Measurements from ENCODE around the gene NARS2. TPM values are rescaled to one million over a fixed set of nuclear protein-coding genes. Genes with fewer than 3 reads are reported as not detected.
A peak's percentile ranks its signal among the peaks of the same experiment; 100 is the strongest.

The NARS2 gene
- total RNA-seq, 2 donors from 2014 or later = 7.7 to 14.8 TPM

GRCh38 chr11:78432058-78432515 is 142.6 kb downstream of the NARS2 start:
- DNase-seq (ENCODE audit: low spot score) = no peak
- H3K9me3 ChIP-seq = no peaks in the 10 kb centered on the region

DNA sequence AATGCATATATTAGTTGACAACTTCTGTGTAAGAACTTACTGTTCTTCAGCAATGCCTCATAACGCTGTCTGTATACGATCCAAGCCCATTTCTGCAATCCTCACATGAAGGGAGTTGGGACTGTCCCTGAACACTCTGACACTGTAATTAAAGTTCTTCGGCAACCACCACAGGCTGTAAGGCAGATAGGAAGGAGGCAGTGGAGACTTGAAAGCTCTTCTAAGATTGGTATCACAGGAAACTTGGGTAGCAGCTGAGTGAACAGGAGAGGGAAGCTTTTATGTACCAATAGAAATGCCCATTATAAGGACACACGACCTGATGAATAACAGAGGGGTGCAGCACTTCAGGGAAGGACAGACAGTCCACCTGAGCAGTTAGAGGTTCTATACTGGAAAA is 145.0 kb downstream of the NARS2 start:
- no peaks in the 10 kb centered on the region for H3K27me3 ChIP-seq
- no peak overlapping the region for H3K27ac ChIP-seq
- no peak overlapping the region for H3K4me3 ChIP-seq
- no peaks in the 10 kb centered on the region for H3K36me3 ChIP-seq
- no peaks in the 10 kb centered on the region for H3K9me3 ChIP-seq
- no peaks in the 10 kb centered on the region for H3K4me1 ChIP-seq
- no peak for DNase-seq (ENCODE audit: low spot score)
- no peak for TF ChIP-seq CTCF (IDR thresholded peaks at IDR 0.05)

More at GRCh38 chr11:78432058-78432515, 142.6 kb downstream of the NARS2 start:
- Histone ChIP-seq H3K27ac (no peak overlapping the region), H3K27me3 (no peaks in the 10 kb centered on the region), H3K36me3 (no peaks in the 10 kb centered on the region), H3K4me3 (no peak overlapping the region), H3K4me1 (no peaks in the 10 kb centered on the region)
- peak; percentile 12 to 65 for TF ChIP-seq CTCF (IDR thresholded peaks at IDR 0.05)

DNA sequence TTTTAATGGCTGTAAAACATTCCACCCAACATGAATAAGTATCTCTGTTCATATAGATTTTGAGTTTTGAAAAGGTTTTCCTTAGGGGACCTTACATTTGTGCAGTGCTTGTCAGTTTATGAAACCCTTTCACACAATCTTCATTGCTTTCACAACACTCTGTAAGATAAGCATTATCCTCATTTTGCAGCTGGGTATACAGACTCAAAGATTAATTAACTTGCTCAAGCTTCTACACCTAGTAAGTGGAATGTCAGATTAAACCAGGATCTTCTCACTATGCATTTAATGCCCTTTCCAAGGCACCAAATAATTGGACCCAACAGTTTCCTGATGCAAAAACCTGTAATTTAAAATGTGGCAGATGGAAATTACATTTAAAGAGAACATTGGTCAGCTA is 145.5 kb downstream of the NARS2 start:
- Histone ChIP-seq H3K27ac (no peak overlapping the region), H3K27me3 (no peaks in the 10 kb centered on the region), H3K4me1 (no peaks in the 10 kb centered on the region), H3K36me3 (no peaks in the 10 kb centered on the region), H3K9me3 (no peaks in the 10 kb centered on the region), H3K4me3 (no peak overlapping the region)
- no peak for TF ChIP-seq CTCF (IDR thresholded peaks at IDR 0.05)
- DNase-seq (ENCODE audit: low spot score) = no peak

DNA sequence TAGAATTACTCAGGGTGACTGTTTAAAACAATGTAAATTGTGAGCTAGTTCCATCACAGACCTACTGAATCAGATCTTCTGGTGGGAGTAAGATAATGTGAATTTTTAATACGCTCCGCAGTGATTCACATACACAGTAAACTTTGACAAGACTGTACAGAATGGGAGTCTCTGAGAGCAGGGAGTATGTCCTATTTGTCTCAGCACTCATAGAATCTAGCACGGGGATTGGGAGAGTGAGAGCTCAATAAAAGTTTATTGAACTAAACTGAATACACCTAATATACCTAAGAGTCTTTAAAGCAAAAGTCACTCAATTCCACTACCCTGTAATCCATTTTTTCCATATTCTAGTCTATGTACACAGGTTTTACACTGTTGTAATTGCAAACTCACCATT is 145.9 kb downstream of the NARS2 start:
- Histone ChIP-seq H3K4me3 (no peak overlapping the region), H3K36me3 (no peaks in the 10 kb centered on the region), H3K4me1 (no peaks in the 10 kb centered on the region), H3K27ac (no peak overlapping the region), H3K9me3 (no peaks in the 10 kb centered on the region), H3K27me3 (no peaks in the 10 kb centered on the region)
- DNase-seq (ENCODE audit: low spot score) = no peak
- no peak for TF ChIP-seq CTCF (IDR thresholded peaks at IDR 0.05)

DNA sequence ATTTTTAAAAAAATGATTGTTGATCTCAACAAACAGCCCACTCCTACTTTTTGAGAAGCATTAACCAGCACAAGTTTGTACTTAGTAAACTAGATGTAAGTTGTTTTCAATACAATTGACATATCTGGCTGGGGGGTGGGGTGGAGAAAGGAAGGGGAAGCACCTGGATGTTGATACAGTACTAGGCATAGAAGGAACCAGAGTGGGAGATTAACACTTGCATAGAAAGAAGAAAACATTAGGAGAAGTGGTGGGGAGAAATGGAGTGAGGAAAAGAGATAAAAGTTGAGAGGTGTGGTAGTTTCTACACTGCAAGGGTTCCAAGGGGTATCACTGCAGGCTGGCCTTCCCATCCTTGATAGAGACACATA is 146.4 kb downstream of the NARS2 start:
- Histone ChIP-seq H3K4me3 (no peak overlapping the region), H3K27ac (no peak overlapping the region), H3K9me3 (no peaks in the 10 kb centered on the region), H3K4me1 (no peaks in the 10 kb centered on the region), H3K27me3 (no peaks in the 10 kb centered on the region), H3K36me3 (no peaks in the 10 kb centered on the region)
- no peak for TF ChIP-seq CTCF (IDR thresholded peaks at IDR 0.05)
- DNase-seq (ENCODE audit: low spot score) = no peak

DNA sequence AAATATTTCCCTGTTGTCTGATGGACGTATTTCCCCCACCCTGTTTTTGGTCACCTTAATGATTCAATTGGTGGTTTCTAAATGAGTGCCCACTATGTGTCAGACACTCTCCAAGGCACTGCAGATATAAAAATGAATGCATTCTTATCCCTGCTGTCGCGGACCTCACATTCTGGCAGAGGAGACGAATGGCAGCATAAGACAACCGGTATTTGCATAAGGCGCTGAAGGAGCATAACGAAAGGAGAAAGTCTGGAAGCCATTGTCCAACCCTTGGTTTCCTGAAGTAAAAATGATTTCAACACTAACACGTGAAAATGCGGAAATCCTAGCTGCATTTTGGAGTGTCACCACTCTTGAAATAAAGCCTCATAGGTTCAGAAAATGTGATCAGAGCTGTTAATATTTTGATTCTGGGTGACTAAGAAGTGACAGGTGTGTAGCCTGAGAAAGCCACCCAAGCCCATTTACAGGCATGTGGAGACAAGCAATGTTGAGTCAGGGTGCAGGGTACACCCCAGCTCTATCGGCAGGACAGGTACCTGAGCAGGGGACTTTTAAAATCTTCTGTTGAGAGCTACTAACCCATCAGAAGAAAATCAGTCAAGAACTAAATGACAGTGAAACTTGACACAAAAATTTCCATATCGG is 146.9 kb downstream of the NARS2 start:
- Histone ChIP-seq H3K9me3 (no peaks in the 10 kb centered on the region), H3K36me3 (no peaks in the 10 kb centered on the region), H3K27me3 (no peaks in the 10 kb centered on the region), H3K27ac (no peak overlapping the region), H3K4me3 (no peak overlapping the region), H3K4me1 (no peaks in the 10 kb centered on the region)
- DNase-seq (ENCODE audit: low spot score) = no peak
- no peak for TF ChIP-seq CTCF (IDR thresholded peaks at IDR 0.05)

Measured in right atrium auricular region (tissue), 2 donors.